GM19438 (cell line): ENCODE data around the gene ARF1.

Experiments used
- ATAC-seq: cut with Tn5 transposase; IDR thresholded peaks from one replicate; pipeline ENCODE4 v1.9.1; 2021; ENCODE audit warnings: low read depth; ENCODE audit not compliant: unreplicated experiment

Gene ARF1

DNA sequence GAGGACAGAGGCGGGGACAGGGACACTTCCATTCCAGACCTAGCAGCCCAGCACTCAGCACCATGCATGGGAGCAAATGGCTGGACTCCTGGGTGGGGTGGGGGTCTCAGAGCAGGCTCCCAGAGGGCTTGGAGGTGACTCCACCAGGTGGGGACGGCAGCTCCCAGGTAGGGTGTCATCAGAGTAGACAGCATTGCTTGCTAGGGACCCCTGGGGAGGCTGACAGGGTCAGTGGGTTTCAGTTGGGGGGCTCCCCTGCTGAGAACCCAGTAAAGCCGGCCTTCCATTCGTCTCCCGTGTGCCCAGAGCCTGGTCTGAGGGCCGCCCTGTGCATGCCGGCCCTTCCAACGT lies 62.5 kb downstream of the ARF1 start:
- ATAC-seq: no peak

DNA sequence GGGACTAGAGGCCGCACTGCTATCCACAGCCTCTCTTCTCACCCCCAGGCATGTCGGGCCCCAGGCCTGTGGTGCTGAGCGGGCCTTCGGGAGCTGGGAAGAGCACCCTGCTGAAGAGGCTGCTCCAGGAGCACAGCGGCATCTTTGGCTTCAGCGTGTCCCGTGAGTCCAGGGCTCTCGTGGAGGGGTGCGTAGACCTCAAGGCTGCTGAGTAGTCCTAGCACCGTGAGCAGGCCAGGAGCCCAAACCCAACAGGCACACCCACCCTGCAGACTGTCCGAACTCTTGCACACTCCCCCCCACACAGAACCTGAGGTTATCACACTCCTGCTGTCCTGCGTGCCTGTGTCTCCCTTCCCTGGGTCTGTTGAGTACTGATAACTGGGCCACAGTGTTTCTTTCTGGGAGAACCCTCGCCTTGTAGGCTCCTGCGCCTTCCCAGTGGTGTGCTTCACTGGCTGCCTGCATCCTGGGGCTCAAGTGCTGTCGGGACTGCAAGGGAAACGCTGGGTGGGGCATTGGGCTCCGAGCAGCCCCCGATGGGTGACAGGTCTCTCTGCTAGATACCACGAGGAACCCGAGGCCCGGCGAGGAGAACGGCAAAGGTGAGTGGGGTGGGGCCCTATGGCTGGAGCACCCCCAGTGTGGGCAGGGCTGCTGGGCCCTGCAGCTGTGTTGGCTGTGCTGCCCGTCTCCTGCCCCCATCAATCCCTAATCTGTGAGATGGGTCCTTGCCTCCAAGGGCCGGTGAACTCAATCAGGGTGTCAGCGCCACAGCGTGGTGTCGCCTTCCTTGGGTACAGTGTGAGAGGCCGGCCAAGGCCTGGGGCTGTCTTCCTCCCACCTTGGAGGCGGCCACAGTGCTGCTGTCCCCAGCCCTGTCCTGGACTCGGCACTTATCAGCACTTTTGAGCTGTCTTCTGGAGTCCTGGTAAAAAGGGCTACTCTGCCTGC lies 63.2 kb downstream of the ARF1 start:
- no peak for ATAC-seq

GRCh38 chr1:228146417-228147150 lies 64.1 kb downstream of the ARF1 start:
- ATAC-seq: no peak

GRCh38 chr1:228147151-228147693 lies 64.7 kb downstream of the ARF1 start:
- no peak for ATAC-seq

DNA sequence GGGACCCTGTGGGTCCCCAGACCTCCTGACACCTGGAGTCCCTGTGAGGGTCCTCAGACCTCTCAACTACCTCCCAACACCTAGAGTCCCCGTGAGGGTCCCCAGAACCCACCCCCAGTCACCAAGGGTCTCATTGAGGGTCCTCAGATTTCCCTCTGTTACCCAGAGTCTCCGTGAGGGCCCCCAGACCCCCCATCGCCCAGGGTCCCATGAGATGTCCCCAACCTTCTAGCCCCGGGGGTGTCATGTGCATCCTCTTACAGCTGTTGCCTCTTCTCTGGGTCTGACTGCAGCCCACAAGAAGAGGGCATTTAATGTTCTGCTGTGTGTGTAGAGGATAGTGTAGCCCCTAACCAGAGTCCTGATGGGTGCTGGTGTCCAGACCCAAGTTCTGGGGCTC lies 65.3 kb downstream of the ARF1 start:
- no peak for ATAC-seq

DNA sequence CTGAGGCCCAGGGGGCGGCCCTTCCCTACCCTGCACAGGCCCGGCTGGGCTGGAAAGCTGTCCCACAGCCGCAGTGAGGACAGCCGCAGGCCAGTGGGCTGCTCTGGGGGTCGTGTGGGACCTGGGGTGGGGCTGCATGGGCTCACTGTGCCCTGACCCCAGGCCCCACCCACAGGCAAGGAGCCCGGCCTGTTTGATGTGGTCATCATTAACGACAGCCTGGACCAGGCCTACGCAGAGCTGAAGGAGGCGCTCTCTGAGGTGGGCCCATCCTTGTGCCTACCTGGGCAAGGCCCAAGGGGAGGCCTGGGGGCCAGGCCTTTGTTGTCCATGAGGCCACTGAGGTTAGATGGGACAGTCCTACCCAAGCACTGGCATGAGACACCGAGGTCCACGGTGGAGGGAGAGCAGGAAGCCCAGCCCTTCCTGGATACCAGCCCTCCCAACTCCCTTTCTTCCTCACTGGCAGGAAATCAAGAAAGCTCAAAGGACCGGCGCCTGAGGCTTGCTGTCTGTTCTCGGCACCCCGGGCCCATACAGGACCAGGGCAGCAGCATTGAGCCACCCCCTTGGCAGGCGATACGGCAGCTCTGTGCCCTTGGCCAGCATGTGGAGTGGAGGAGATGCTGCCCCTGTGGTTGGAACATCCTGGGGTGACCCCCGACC lies 65.8 kb downstream of the ARF1 start:
- no peak for ATAC-seq
